Activated CD8-positive, alpha-beta T cell treated with anti-CD3 and anti-CD28 coated beads for 36 hours (primary cell): Measurements from ENCODE around the gene ETV6. TPM values are rescaled to one million over a fixed set of nuclear protein-coding genes. Genes with fewer than 3 reads are reported as not detected.

Experiments used
- ATAC-seq: fragments of 200-7000 bp; cut with Tn5 transposase; one replicate; pipeline ENCODE4 v1.10.0; 2021; ENCODE audit warnings: mild to moderate bottlenecking, moderate library complexity
- CTCF ChIA-PET: fragments of 350-600 bp; sonication (Branson Sonifier 250); formaldehyde crosslinking; loops from one replicate; lab custom pipeline; 2021; ENCODE audit warnings: antibody characterized with exemption; lab: Charles Lee
- POLR2A ChIA-PET: fragments of 350-600 bp; sonication (Branson Sonifier 250); formaldehyde crosslinking; loops from one replicate; lab custom pipeline; 2021; ENCODE audit warnings: antibody characterized with exemption; lab: Charles Lee
- DNase-seq: peaks from one replicate; pipeline ENCODE4 v3.0.0-alpha.2; 2020
- H3K27ac Mint-ChIP-seq: one replicate; pipeline ENCODE4 v1.8.0; 2021; ENCODE audit warnings: mild to moderate bottlenecking, mixed read lengths
- H3K27me3 Mint-ChIP-seq: one replicate; pipeline ENCODE4 v1.8.0; 2021; ENCODE audit warnings: mixed read lengths
- H3K36me3 Mint-ChIP-seq: one replicate; pipeline ENCODE4 v1.8.0; 2021; ENCODE audit warnings: low read depth, mixed read lengths
- H3K4me1 Mint-ChIP-seq: one replicate; pipeline ENCODE4 v1.8.0; 2021; ENCODE audit warnings: low read depth, mixed read lengths
- H3K4me3 Mint-ChIP-seq: one replicate; pipeline ENCODE4 v1.8.0; 2021; ENCODE audit warnings: mild to moderate bottlenecking, moderate library complexity, mixed read lengths
- H3K9me3 Mint-ChIP-seq: one replicate; pipeline ENCODE4 v1.8.0; 2021; ENCODE audit warnings: mixed read lengths
- intact Hi-C: fragments of 100-400 bp; cut with micrococcal nuclease; formaldehyde crosslinking; loops from one replicate; pipeline ENCODE4 v1.10.0; 2022
- total RNA-seq, 2 experiments: library from RNA; stranded (reverse); gene quantifications; one replicate each; pipeline ENCODE4 v1.2.3, GENCODE V29; 2021
- TF ChIP-seq, protein P1 (sequence below): fragments of 200-600 bp; IDR thresholded peaks from one replicate; pipeline ENCODE4 v1.8.0; 2022; ENCODE audit warnings: antibody characterized with exemption, mild to moderate bottlenecking

ETV6 gene
- total RNA-seq, 2 experiments from 2014 or later: 20.5 to 22.7 TPM

DNA sequence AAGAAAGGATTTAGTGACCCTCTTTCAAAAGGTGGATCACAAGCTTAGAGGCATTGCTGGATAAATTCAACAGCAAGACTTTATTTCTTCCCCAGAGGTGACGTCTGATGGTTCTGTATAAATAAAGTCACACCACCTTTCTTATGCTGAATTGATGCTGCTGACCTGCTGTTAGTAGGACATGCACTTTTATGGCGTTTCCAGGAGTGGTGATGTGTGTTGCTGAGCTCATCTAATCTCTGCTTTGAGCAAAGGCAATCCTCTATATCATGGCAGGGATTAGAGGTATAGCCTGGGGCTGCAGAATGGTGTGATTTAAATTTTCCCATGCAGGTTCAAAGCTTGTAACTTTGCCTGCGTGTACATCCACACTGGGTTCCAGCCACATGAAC is 94.9 kb downstream of the ETV6 start:
- H3K27me3 Mint-ChIP-seq: no peaks in the 10 kb centered on the region
- no peak for ATAC-seq
- TF ChIP-seq, protein P1, sequence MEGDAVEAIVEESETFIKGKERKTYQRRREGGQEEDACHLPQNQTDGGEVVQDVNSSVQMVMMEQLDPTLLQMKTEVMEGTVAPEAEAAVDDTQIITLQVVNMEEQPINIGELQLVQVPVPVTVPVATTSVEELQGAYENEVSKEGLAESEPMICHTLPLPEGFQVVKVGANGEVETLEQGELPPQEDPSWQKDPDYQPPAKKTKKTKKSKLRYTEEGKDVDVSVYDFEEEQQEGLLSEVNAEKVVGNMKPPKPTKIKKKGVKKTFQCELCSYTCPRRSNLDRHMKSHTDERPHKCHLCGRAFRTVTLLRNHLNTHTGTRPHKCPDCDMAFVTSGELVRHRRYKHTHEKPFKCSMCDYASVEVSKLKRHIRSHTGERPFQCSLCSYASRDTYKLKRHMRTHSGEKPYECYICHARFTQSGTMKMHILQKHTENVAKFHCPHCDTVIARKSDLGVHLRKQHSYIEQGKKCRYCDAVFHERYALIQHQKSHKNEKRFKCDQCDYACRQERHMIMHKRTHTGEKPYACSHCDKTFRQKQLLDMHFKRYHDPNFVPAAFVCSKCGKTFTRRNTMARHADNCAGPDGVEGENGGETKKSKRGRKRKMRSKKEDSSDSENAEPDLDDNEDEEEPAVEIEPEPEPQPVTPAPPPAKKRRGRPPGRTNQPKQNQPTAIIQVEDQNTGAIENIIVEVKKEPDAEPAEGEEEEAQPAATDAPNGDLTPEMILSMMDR: no peak
- H3K4me3 Mint-ChIP-seq: no peak overlapping the region
- DNase-seq: no peak
- intact Hi-C loops: no loop called here
- H3K27ac Mint-ChIP-seq: no peak overlapping the region
- H3K9me3 Mint-ChIP-seq: no peaks in the 10 kb centered on the region
- H3K36me3 Mint-ChIP-seq: no peaks in the 10 kb centered on the region
- H3K4me1 Mint-ChIP-seq: peaks cover 17% of the 10 kb centered on the region
- CTCF ChIA-PET: interaction anchor here (0.8 to 1.6 kb wide), 5 partner anchors 10 to 288 kb away, joined by 3 to 6 read pairs (median 4); no protein-coding TSS in a partner anchor
- POLR2A ChIA-PET: no interaction called here

DNA sequence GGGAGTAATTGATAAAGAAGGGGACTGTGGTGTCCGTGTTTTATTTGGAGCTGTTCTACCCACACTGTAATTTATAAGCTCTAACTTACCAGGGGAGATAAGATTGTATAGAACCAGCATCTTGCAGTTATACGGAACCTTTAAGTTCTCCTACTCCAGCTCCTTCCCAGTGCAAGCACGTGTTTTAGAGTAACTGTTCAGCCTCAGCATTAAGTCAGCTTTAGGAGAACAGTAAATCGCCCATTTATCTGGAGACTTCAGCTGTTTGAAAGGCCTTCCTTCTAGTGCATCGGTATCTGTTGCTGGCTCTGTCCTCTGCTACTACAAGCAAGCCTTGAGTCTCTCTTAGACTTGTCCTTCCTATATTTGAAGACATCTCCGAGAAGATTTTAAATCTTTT is 95.6 kb downstream of the ETV6 start:
- TF ChIP-seq, protein P1: no peak
- H3K9me3 Mint-ChIP-seq: no peaks in the 10 kb centered on the region
- no peak overlapping the region for H3K4me3 Mint-ChIP-seq
- H3K4me1 Mint-ChIP-seq: peaks cover 21% of the 10 kb centered on the region
- CTCF ChIA-PET: interaction anchor here (0.8 to 1.6 kb wide), 5 partner anchors 11 to 164 kb away, joined by 3 to 6 read pairs (median 4); no protein-coding TSS in a partner anchor
- no peak for DNase-seq
- intact Hi-C loops: no loop called here
- POLR2A ChIA-PET: interaction anchor here (1.3 kb wide), 1 partner anchor 13 kb away, joined by 3 read pairs; no protein-coding TSS in a partner anchor
- no peaks in the 10 kb centered on the region for H3K27me3 Mint-ChIP-seq
- ATAC-seq: no peak
- H3K27ac Mint-ChIP-seq: no peak overlapping the region
- no peaks in the 10 kb centered on the region for H3K36me3 Mint-ChIP-seq

DNA sequence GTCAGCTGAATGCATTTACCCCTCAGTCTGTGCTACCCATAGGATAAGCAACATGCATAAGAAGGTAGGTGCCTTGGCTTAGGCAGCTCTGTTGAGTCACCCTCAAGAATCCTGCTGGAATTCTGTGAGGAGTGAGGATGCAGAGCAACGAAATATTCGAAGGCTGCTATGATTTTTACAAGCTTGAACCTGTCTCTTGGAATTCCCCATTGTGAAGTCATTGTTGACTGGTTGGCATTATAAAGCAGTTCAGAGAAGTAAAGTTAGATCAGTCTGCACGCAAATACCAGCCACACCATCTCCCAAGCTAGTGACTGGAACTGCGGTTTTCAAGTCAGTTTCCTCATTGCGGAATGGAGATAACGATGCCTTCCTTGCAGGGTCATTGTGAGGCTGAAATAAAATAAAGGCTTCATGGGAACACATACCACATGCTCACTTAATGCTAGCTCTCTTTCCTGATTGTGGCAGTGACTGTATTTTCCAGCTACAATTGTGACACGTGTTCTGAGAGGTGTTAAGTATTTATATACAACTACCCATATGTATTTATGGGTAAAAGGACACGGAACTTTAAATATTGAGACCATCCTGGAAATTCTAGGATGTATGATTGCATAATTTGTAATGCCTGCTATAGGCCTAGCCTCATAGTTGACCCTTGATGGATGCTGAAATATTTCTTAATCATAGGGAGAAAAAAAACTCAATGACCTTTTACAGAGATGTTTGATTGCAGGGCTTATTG is 96.7 kb downstream of the ETV6 start:
- H3K27ac Mint-ChIP-seq: no peak overlapping the region
- TF ChIP-seq, protein P1: no peak
- ChIA-PET CTCF (no interaction called here), POLR2A (interaction anchor here (1.3 kb wide), 1 partner anchor 14 kb away, joined by 3 read pairs; no protein-coding TSS in a partner anchor)
- ATAC-seq: no peak
- H3K36me3 Mint-ChIP-seq: no peaks in the 10 kb centered on the region
- peaks cover 23% of the 10 kb centered on the region for H3K4me1 Mint-ChIP-seq
- no peak for DNase-seq
- H3K4me3 Mint-ChIP-seq: no peak overlapping the region
- no peaks in the 10 kb centered on the region for H3K27me3 Mint-ChIP-seq
- no peaks in the 10 kb centered on the region for H3K9me3 Mint-ChIP-seq
- intact Hi-C loops: no loop called here

DNA sequence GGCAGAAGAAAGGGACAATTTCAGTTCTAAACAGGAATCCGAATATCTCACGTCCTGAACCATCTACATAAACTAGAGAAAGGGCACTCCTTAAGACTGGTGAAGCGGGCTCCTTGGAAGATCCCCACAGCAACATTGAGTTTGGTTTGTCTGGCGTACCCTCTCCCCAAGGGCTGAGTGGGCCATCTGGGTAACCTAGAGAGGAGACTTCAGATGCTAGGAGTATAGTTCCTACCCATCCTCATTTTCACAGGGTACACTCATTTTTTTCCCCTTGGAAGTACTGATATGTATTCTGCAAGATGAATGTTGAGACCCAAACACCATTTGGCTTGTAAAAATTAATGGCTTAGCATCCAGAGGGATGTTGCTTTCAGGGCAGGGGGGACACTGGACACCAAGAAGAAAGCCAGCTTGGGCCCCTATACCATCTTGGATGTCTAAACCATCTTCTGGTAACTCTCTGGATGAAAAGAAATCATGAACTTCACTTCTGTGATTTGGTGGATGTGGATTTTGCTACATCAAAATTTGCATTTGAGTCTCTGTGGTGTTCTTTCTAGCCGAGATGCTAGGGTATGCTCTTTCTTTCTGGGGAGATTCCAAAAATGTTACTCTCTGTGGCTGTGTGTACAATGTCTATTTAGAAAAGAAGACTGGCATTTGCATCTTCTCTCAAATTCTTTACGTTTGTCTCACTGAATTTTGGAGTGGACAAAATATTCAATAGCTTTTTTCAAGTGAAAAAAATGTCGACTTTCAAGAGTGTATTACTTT is 97.7 kb downstream of the ETV6 start:
- TF ChIP-seq, protein P1: no peak
- Mint-ChIP-seq H3K27me3 (no peaks in the 10 kb centered on the region), H3K4me3 (no peak overlapping the region), H3K36me3 (peaks cover 1% of the 10 kb centered on the region), H3K27ac (no peak overlapping the region), H3K9me3 (no peaks in the 10 kb centered on the region), H3K4me1 (peaks cover 23% of the 10 kb centered on the region)
- ChIA-PET CTCF (interaction anchor here (0.7 to 1.6 kb wide), 5 partner anchors 8 to 286 kb away, joined by 3 to 7 read pairs (median 5); no protein-coding TSS in a partner anchor), POLR2A (interaction anchor here (1.1 kb wide), 1 partner anchor 11 kb away, joined by 3 read pairs; no protein-coding TSS in a partner anchor)
- intact Hi-C loops: no loop called here
- DNase-seq (no peak), ATAC-seq (no peak)
